ENCODE data around the gene XXYLT1.
A peak's percentile ranks its signal among the peaks of the same experiment; 100 is the strongest.

Gene XXYLT1

GRCh38 chr3:195111319-195111705 lies 159.6 kb downstream of the XXYLT1 start:
- Histone ChIP-seq H3K4me3 (ENCODE audit: low read depth, low read length) (no peak overlapping the region), H3K9me3 (ENCODE audit: control insufficient read depth, insufficient read depth, low read depth, low read length) (no peaks in the 10 kb centered on the region), H3K27ac (ENCODE audit: extremely low read depth, low read depth, low read length) (no peak overlapping the region), H3K4me1 (ENCODE audit: control insufficient read depth, insufficient read depth, low read length) (no peaks in the 10 kb centered on the region), H3K36me3 (ENCODE audit: control insufficient read depth in 2 of 2, insufficient read depth in 1 of 2, low read length in 2 of 2) (peaks cover 13 to 18% of the 10 kb centered on the region in 2 experiments; a peak in 2 of 3 replicates)
- POLR2A ChIA-PET: interaction anchor here (0.8 kb wide), 1 partner anchor 9 kb away, joined by 4 read pairs; no protein-coding TSS in a partner anchor
- TF ChIP-seq PBX3 (CRISPR knock-in tag; IDR thresholded peaks at IDR 0.05) (no peak), GLI2 (tag by site-specific recombination; IDR thresholded peaks at IDR 0.05; ENCODE audit: borderline replicate concordance, low read depth) (no peak), ZNF707 (tag by site-specific recombination; IDR thresholded peaks at IDR 0.05) (no peak), HIC1 (tag by site-specific recombination; IDR thresholded peaks at IDR 0.05) (no peak), ZSCAN5A (tag by site-specific recombination; IDR thresholded peaks at IDR 0.05) (no peak)
- CTCF ChIA-PET: interaction anchor here (0.6 kb wide), 1 partner anchor 183 kb away, joined by 3 read pairs; no protein-coding TSS in a partner anchor

GRCh38 chr3:195110647-195111318 lies 160.2 kb downstream of the XXYLT1 start:
- ChIA-PET POLR2A (no interaction called here), CTCF (no interaction called here)
- no peaks in the 10 kb centered on the region for H3K9me3 ChIP-seq (ENCODE audit: control insufficient read depth, insufficient read depth, low read depth, low read length)
- H3K27ac ChIP-seq (ENCODE audit: extremely low read depth, low read depth, low read length): no peak overlapping the region
- no peak for TF ChIP-seq ZNF266 (tag by site-specific recombination; IDR thresholded peaks at IDR 0.05; ENCODE audit: low read depth)
- TF ChIP-seq ZNF148 (tag by site-specific recombination; IDR thresholded peaks at IDR 0.05; ENCODE audit: borderline replicate concordance): 0 out of 2 replicates have a peak, but pooled peaks have one; percentile 31
- no peak for TF ChIP-seq MYNN (tag by site-specific recombination; IDR thresholded peaks at IDR 0.05; ENCODE audit: borderline replicate concordance)
- TF ChIP-seq ZNF18 (tag by site-specific recombination; IDR thresholded peaks at IDR 0.05): 0 out of 2 replicates have a peak, but pooled peaks have one; percentile 30
- TF ChIP-seq ZBTB7A (tag by site-specific recombination; IDR thresholded peaks at IDR 0.05; ENCODE audit: low read depth): no peak
- no peak for TF ChIP-seq MEIS1 (CRISPR knock-in tag; IDR thresholded peaks at IDR 0.05; ENCODE audit: borderline replicate concordance)
- TF ChIP-seq ZNF2 (tag by site-specific recombination; IDR thresholded peaks at IDR 0.05): 0 out of 2 replicates have a peak, but pooled peaks have one; percentile 27
- TF ChIP-seq EGR2 (tag by site-specific recombination; IDR thresholded peaks at IDR 0.05; ENCODE audit: low read depth): 0 out of 2 replicates have a peak, but pooled peaks have one; percentile 28
- no peak for TF ChIP-seq ZNF560 (tag by site-specific recombination; IDR thresholded peaks at IDR 0.05; ENCODE audit: borderline replicate concordance)
- no peak for TF ChIP-seq ZNF664 (tag by site-specific recombination; IDR thresholded peaks at IDR 0.05)
- no peak for TF ChIP-seq ZNF391 (tag by site-specific recombination; IDR thresholded peaks at IDR 0.05; ENCODE audit: borderline replicate concordance, low read depth)
- no peak for TF ChIP-seq MZF1 (tag by site-specific recombination; IDR thresholded peaks at IDR 0.05; ENCODE audit: borderline replicate concordance)
- TF ChIP-seq ZFHX2 (tag by site-specific recombination; conservative IDR thresholded peaks at IDR 0.05): peak; percentile 55
- no peak for TF ChIP-seq ZNF555 (tag by site-specific recombination; conservative IDR thresholded peaks at IDR 0.05)
- TF ChIP-seq ZEB2 (tag by site-specific recombination; IDR thresholded peaks at IDR 0.05): no peak
- H3K4me3 ChIP-seq (ENCODE audit: low read depth, low read length): no peak overlapping the region
- H3K4me1 ChIP-seq (ENCODE audit: control insufficient read depth, insufficient read depth, low read length): no peaks in the 10 kb centered on the region
- peaks cover 13 to 18% of the 10 kb centered on the region in 2 experiments; a peak in 2 of 3 replicates for H3K36me3 ChIP-seq (ENCODE audit: control insufficient read depth in 2 of 2, insufficient read depth in 1 of 2, low read length in 2 of 2)

Measured in HEK293 (cell line).